ENCODE measurements around the gene ONECUT1. TPM values are rescaled to one million over a fixed set of nuclear protein-coding genes. Genes with fewer than 3 reads are reported as not detected.

Gene ONECUT1
- total RNA-seq, 1 donor from 2014 or later, result 184 TPM

Other genes starting within 250 kb of the ONECUT1 start
- 132 TPM for gene ARPP19, start 221.3 kb downstream of the ONECUT1 start, total RNA-seq
- 40.4 TPM for gene ATOSA, start 110.9 kb downstream of the ONECUT1 start, total RNA-seq